A549 (cell line): ENCODE data around the gene PTPRA. TPM values are rescaled to one million over a fixed set of nuclear protein-coding genes. Genes with fewer than 3 reads are reported as not detected.
A peak's percentile ranks its signal among the peaks of the same experiment; 100 is the strongest.

Experiments
- ATAC-seq, 2 experiments: fragments of 200-7000 bp in 1 of 2; fragments of >200 bp in 1 of 2; cut with Nextera tagmentation in 1 of 2; cut with Tn5 transposase in 1 of 2; 3 replicates each; pipeline versions ENCODE4 v1.8.0 to v1.9.1; 2018 to 2020; ENCODE audit warnings: mild to moderate bottlenecking in 1 of 2, moderate library complexity in 1 of 2
- CTCF ChIA-PET: fragments of 300-600 bp; sonication (Branson Sonifier 250); formaldehyde crosslinking; extraction: SDS; loops from one replicate; lab custom pipeline; 2021; ENCODE audit warnings: antibody characterized with exemption, inconsistent platforms; lab: Yijun Ruan, JAX
- POLR2A ChIA-PET: fragments of 350-600 bp; formaldehyde crosslinking; extraction: SDS; loops from one replicate; lab custom pipeline; 2021; ENCODE audit warnings: antibody characterized with exemption, inconsistent platforms; lab: Yijun Ruan, JAX
- DNase-seq, 2 experiments: peaks; one replicate each; pipeline versions ENCODE4 v3.0.0 to v3.0.0-alpha.2; 2011 to 2016; ENCODE audit warnings: low read depth in 1 of 2, low spot score in 1 of 2
- FAIRE-seq: peaks from 2 replicates; lab custom pipeline; 2011; peaks lifted over from hg19 to GRCh38; lab: Jason Lieb, UNC
- H3K27ac ChIP-seq, 2 experiments: fragments of >200 bp; sonication (Bioruptor Twin); formaldehyde crosslinking; 3 replicates each; pipeline ENCODE4 v1.5.1; 2016 to 2017
- H3K4me1 ChIP-seq: fragments of >200 bp; sonication (Bioruptor Twin); formaldehyde crosslinking; 3 replicates; pipeline ENCODE4 v1.6.1; 2016
- H3K4me2 ChIP-seq: fragments of >200 bp; sonication (Bioruptor Twin); formaldehyde crosslinking; 3 replicates; pipeline ENCODE4 v1.6.1; 2016
- H3K4me3 ChIP-seq: fragments of >200 bp; sonication (Bioruptor Twin); formaldehyde crosslinking; 3 replicates; pipeline ENCODE4 v1.5.1; 2016
- H3K9me3 ChIP-seq: fragments of >200 bp; sonication (Bioruptor Twin); formaldehyde crosslinking; 3 replicates; pipeline ENCODE4 v1.6.1; 2016
- CBX2 ChIP-seq: fragments of 200-600 bp; sonication (generic); IDR thresholded peaks from 2 replicates; pipeline ENCODE4 v1.6.1; 2016; ENCODE audit warnings: low read depth, mild to moderate bottlenecking, borderline replicate concordance
- CEBPB ChIP-seq, 2 experiments: fragments of >200 bp in 1 of 2; sonication (Bioruptor Twin) in 1 of 2; formaldehyde crosslinking in 1 of 2; IDR thresholded peaks; 2 replicates each; pipeline ENCODE4 v1.6.1; 2012 to 2016
- EHF ChIP-seq: fragments of 250-450 bp; sonication (Bioruptor Pico); IDR thresholded peaks from 2 replicates; pipeline ENCODE4 v1.5.0; 2020; ENCODE audit warnings: mild to moderate bottlenecking
- FOSL2 ChIP-seq, 2 experiments: fragments of 450-650 bp in 1 of 2; fragments of >200 bp in 1 of 2; sonication (Bioruptor Twin) in 1 of 2; formaldehyde crosslinking; IDR thresholded peaks; 2 replicates each; pipeline versions ENCODE4 v1.5.0 to v1.6.1; 2016 to 2020; ENCODE audit warnings: mild to moderate bottlenecking in 1 of 2, moderate library complexity in 1 of 2
- HOXB13 ChIP-seq: fragments of 250-450 bp; sonication (Bioruptor Pico); IDR thresholded peaks from 2 replicates; pipeline ENCODE4 v1.5.0; 2020; ENCODE audit warnings: low read depth, mild to moderate bottlenecking, moderate library complexity
- HOXB5 ChIP-seq: fragments of 250-450 bp; sonication (Bioruptor Pico); IDR thresholded peaks from 2 replicates; pipeline ENCODE4 v1.5.0; 2020; ENCODE audit warnings: mild to moderate bottlenecking, moderate library complexity
- KDM5A ChIP-seq: fragments of 200-600 bp; sonication (generic); IDR thresholded peaks from 2 replicates; pipeline ENCODE4 v1.6.1; 2016; ENCODE audit warnings: antibody characterized with exemption, mild to moderate bottlenecking
- MYC ChIP-seq: IDR thresholded peaks from 2 replicates; pipeline ENCODE4 v1.6.1; 2012; ENCODE audit warnings: mild to moderate bottlenecking, inconsistent platforms, low read length, improper control_type of control experiment, borderline replicate concordance
- NFE2L2 ChIP-seq: fragments of 150-350 bp; conservative IDR thresholded peaks from 2 replicates; pipeline ENCODE4 v1.6.1; 2014; ENCODE audit warnings: low read length
- NPAS2 ChIP-seq: fragments of 250-450 bp; sonication (Bioruptor Pico); IDR thresholded peaks from 2 replicates; pipeline ENCODE4 v1.8.0; 2022; ENCODE audit warnings: mild to moderate bottlenecking, moderate library complexity, borderline replicate concordance
- PHF8 ChIP-seq: fragments of 200-600 bp; sonication (generic); IDR thresholded peaks from 2 replicates; pipeline ENCODE4 v1.6.1; 2016; ENCODE audit warnings: low read depth, mild to moderate bottlenecking, antibody characterized with exemption, moderate library complexity, borderline replicate concordance
- POLR2A ChIP-seq: IDR thresholded peaks from 2 replicates; pipeline ENCODE4 v1.6.1; 2012; ENCODE audit warnings: mild to moderate bottlenecking, low read length
- RAD21 ChIP-seq, 2 experiments: fragments of >200 bp in 1 of 2; sonication (Bioruptor Twin) in 1 of 2; formaldehyde crosslinking in 1 of 2; IDR thresholded peaks in 1 of 2; conservative IDR thresholded peaks in 1 of 2; 2 replicates in 1 of 2; 3 replicates in 1 of 2; pipeline ENCODE4 v1.6.1; 2012 to 2018; ENCODE audit warnings: inconsistent platforms in 1 of 2
- RARB ChIP-seq: fragments of 250-450 bp; sonication (Bioruptor Pico); IDR thresholded peaks from 2 replicates; pipeline ENCODE4 v1.8.0; 2021; ENCODE audit warnings: mild to moderate bottlenecking, moderate library complexity
- SMC3 ChIP-seq: fragments of >200 bp; sonication (Bioruptor Twin); formaldehyde crosslinking; IDR thresholded peaks from 3 replicates; pipeline ENCODE4 v1.6.1; 2018; ENCODE audit warnings: inconsistent platforms
- SREBF2 ChIP-seq: fragments of 450-650 bp; IDR thresholded peaks from 2 replicates; pipeline ENCODE4 v1.6.1; 2014; ENCODE audit warnings: mild to moderate bottlenecking, moderate library complexity
- TP53 ChIP-seq: fragments of 250-450 bp; sonication (Bioruptor Pico); IDR thresholded peaks from 2 replicates; pipeline ENCODE4 v1.5.0; 2021; ENCODE audit warnings: mild to moderate bottlenecking, moderate library complexity
- ZFP36 ChIP-seq: fragments of 450-650 bp; IDR thresholded peaks from 2 replicates; pipeline ENCODE4 v1.6.1; 2014; ENCODE audit warnings: borderline replicate concordance; ENCODE audit not compliant: partially characterized antibody
- WGBS: methylation state at CpG from one replicate; pipeline ENCODE4 v1.1.6; 2017; ENCODE audit errors: missing lambda C conversion rate; 5-methylcytosine and 5-hydroxymethylcytosine counted together
- polyA plus RNA-seq, 4 experiments: library from polyadenylated mRNA; depleted of rRNA in 3 of 4; stranded (reverse); fragments of >200 nt; fragmentation: RNase III in 1 of 4; extraction: RNeasy Plus Mini Kit Qiagen cat#74134 plus additional on column Dnase treatment in 1 of 4; gene quantifications; 2 replicates in 3 of 4; 3 replicates in 1 of 4; pipeline ENCODE4 v1.2.3, GENCODE V29; 2011 to 2017
- TF ChIP-seq, protein P1 (sequence below): IDR thresholded peaks from 2 replicates; pipeline ENCODE4 v1.6.1; 2012; ENCODE audit warnings: low read depth, borderline replicate concordance
- TF ChIP-seq, protein P2 (sequence below): fragments of 250-450 bp; sonication (Bioruptor Pico); IDR thresholded peaks from 2 replicates; pipeline ENCODE4 v1.5.0; 2021; ENCODE audit warnings: mild to moderate bottlenecking, moderate library complexity, borderline replicate concordance
- TF ChIP-seq, protein P3 (sequence below): fragments of 200-600 bp; sonication (generic); IDR thresholded peaks from 2 replicates; pipeline ENCODE4 v1.6.1; 2016; ENCODE audit warnings: antibody characterized with exemption, mild to moderate bottlenecking, moderate library complexity
- TF ChIP-seq, protein P4 (sequence below): fragments of >200 bp; sonication (Bioruptor Twin); formaldehyde crosslinking; IDR thresholded peaks from 3 replicates; pipeline ENCODE4 v1.5.1; 2016

The PTPRA gene
- polyA plus RNA-seq, 2 of the 4 experiments (the other 2 are of a cell fraction) = 29.2 to 83.2 TPM

DNA sequence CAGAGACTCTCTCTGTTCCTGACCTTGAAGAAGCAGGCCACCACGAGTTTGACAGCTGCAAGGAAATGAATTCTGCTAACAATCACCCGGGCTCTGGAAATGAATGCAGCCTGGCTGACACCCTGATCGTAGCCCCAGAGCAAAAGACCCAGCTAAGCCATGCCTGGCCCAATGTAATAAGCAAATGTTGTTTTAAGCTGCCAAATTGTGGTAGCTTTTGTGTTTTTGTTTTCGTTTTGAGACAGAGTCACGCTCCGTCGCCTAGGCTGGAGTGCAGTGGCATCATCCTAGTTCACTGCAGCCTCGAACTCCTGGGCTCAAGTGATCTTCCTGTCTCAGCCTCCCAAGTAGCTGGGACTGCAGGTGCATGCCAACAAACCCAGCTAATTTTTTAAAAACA is 194.8 kb downstream of the PTPRA start:
- Histone ChIP-seq H3K4me3 (no peak overlapping the region), H3K27ac (no peak overlapping the region), H3K9me3 (no peaks in the 10 kb centered on the region), H3K4me2 (no peak overlapping the region), H3K4me1 (peaks cover 24% of the 10 kb centered on the region)
- 72% methylated on average over 8 of the region's 8 CpGs for WGBS
- TF ChIP-seq, protein P1, sequence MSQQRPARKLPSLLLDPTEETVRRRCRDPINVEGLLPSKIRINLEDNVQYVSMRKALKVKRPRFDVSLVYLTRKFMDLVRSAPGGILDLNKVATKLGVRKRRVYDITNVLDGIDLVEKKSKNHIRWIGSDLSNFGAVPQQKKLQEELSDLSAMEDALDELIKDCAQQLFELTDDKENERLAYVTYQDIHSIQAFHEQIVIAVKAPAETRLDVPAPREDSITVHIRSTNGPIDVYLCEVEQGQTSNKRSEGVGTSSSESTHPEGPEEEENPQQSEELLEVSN = no peak
- TF ChIP-seq NPAS2 (CRISPR knock-in tag) (no peak), MYC (no peak), SMC3 (no peak), EHF (CRISPR knock-in tag) (no peak), POLR2A (no peak), HOXB5 (no peak), SREBF2 (no peak)
- TF ChIP-seq, protein P2, sequence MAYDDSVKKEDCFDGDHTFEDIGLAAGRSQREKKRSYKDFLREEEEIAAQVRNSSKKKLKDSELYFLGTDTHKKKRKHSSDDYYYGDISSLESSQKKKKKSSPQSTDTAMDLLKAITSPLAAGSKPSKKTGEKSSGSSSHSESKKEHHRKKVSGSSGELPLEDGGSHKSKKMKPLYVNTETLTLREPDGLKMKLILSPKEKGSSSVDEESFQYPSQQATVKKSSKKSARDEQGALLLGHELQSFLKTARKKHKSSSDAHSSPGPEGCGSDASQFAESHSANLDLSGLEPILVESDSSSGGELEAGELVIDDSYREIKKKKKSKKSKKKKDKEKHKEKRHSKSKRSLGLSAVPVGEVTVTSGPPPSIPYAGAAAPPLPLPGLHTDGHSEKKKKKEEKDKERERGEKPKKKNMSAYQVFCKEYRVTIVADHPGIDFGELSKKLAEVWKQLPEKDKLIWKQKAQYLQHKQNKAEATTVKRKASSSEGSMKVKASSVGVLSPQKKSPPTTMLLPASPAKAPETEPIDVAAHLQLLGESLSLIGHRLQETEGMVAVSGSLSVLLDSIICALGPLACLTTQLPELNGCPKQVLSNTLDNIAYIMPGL (CRISPR knock-in tag) = no peak
- ATAC-seq (no peak), FAIRE-seq (no peak), DNase-seq (no peak)
- POLR2A ChIA-PET = no interaction called here
- CTCF ChIA-PET = interaction anchor here (1.8 to 2.9 kb wide), 3 partner anchors 10 to 47 kb away, joined by 7 to 25 read pairs (median 14); no protein-coding TSS in a partner anchor

DNA sequence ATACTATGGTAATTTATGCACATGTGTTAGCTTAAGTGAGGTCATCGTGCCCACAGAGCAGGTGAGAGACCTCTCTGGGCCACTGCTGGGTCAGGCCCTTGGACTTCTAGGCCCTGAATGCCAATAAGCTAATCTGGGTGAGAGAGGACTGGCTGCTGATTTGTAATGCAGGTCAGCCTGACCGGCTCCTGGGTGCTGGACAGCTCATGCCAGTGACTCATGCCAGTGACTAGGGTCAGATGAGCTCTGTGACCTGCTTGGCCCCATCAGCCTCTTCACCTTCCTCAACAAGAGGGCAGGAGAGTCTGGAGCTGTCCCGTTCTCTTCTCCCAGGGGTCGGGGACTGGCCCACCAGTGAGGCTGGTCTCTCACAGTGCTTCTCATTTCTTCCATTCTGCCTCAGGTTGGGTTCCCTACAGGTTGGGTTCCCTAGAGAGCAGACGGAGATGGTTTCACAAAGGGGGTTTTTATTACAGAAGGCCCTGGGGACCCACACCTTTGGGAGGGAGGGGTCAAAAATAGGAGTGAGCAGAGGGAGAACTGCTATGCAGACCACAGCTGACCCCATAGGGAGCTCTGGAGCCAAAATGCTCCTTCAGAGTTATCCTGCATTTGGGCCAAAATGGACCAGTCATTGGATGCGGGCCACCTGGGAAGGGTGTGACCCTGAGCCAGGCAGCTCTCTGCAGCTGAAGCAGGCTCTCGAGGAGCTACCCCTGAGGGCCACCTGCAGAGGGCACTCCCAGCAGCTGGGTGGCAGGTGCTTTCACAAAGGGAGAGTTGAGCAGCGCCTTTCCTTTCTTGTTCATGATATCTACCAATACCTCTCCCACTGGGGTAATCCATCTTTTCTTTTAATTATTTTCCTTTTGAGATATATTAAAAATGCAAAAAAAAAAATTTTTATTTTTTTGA is 196.0 kb downstream of the PTPRA start:
- Histone ChIP-seq H3K9me3 (no peaks in the 10 kb centered on the region), H3K4me2 (peak overlapping the region; percentile 16; the same call in 1 of the 3 replicates), H3K27ac (0 out of 6 replicates have a peak overlapping the region, but pooled peaks of 1 of the 2 experiments have one; percentile 2), H3K4me1 (peaks cover 24% of the 10 kb centered on the region), H3K4me3 (no peak overlapping the region)
- ChIA-PET POLR2A (no interaction called here), CTCF (interaction anchor here (0.9 to 2.9 kb wide), 7 partner anchors 9 to 68 kb away, joined by 3 to 25 read pairs (median 5); no protein-coding TSS in a partner anchor)
- peak in 1 of 2 experiments; percentile 36 for DNase-seq
- no peak for FAIRE-seq
- peak; percentile 75 to 80 for ATAC-seq
- 60% methylated on average over 8 of the region's 8 CpGs for WGBS
- TF ChIP-seq TP53 (CRISPR knock-in tag) = no peak
- peak in 1 of 2 experiments; percentile 33; a peak in 1 of 5 replicates for TF ChIP-seq RAD21 (conservative IDR thresholded peaks at IDR 0.05 in 1 of 2, IDR thresholded peaks at IDR 0.05 in 1 of 2)
- TF ChIP-seq, protein P3, sequence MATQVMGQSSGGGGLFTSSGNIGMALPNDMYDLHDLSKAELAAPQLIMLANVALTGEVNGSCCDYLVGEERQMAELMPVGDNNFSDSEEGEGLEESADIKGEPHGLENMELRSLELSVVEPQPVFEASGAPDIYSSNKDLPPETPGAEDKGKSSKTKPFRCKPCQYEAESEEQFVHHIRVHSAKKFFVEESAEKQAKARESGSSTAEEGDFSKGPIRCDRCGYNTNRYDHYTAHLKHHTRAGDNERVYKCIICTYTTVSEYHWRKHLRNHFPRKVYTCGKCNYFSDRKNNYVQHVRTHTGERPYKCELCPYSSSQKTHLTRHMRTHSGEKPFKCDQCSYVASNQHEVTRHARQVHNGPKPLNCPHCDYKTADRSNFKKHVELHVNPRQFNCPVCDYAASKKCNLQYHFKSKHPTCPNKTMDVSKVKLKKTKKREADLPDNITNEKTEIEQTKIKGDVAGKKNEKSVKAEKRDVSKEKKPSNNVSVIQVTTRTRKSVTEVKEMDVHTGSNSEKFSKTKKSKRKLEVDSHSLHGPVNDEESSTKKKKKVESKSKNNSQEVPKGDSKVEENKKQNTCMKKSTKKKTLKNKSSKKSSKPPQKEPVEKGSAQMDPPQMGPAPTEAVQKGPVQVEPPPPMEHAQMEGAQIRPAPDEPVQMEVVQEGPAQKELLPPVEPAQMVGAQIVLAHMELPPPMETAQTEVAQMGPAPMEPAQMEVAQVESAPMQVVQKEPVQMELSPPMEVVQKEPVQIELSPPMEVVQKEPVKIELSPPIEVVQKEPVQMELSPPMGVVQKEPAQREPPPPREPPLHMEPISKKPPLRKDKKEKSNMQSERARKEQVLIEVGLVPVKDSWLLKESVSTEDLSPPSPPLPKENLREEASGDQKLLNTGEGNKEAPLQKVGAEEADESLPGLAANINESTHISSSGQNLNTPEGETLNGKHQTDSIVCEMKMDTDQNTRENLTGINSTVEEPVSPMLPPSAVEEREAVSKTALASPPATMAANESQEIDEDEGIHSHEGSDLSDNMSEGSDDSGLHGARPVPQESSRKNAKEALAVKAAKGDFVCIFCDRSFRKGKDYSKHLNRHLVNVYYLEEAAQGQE = peak; percentile 60; the same call in 1 of the 2 replicates
- no peak for TF ChIP-seq NFE2L2
- TF ChIP-seq KDM5A = no peak
- TF ChIP-seq, protein P1 = no peak
- peak; percentile 27; the same call in 1 of the 2 replicates for TF ChIP-seq FOSL2 (IDR thresholded peaks at IDR 0.05)
- peak; percentile 73 for TF ChIP-seq FOSL2 (CRISPR knock-in tag; IDR thresholded peaks at IDR 0.05)
- no peak for TF ChIP-seq CBX2
- no peak for TF ChIP-seq HOXB13
- no peak for TF ChIP-seq RARB (CRISPR knock-in tag)
- TF ChIP-seq CEBPB (IDR thresholded peaks at IDR 0.05) = no peak
- TF ChIP-seq, protein P4, sequence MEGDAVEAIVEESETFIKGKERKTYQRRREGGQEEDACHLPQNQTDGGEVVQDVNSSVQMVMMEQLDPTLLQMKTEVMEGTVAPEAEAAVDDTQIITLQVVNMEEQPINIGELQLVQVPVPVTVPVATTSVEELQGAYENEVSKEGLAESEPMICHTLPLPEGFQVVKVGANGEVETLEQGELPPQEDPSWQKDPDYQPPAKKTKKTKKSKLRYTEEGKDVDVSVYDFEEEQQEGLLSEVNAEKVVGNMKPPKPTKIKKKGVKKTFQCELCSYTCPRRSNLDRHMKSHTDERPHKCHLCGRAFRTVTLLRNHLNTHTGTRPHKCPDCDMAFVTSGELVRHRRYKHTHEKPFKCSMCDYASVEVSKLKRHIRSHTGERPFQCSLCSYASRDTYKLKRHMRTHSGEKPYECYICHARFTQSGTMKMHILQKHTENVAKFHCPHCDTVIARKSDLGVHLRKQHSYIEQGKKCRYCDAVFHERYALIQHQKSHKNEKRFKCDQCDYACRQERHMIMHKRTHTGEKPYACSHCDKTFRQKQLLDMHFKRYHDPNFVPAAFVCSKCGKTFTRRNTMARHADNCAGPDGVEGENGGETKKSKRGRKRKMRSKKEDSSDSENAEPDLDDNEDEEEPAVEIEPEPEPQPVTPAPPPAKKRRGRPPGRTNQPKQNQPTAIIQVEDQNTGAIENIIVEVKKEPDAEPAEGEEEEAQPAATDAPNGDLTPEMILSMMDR = peak; percentile 22; the same call in 2 of the 3 replicates
- no peak for TF ChIP-seq POLR2A
- TF ChIP-seq PHF8 = no peak
- no peak for TF ChIP-seq ZFP36
